GM12878 (cell line): ENCODE data around the gene MBOAT7. TPM values are rescaled to one million over a fixed set of nuclear protein-coding genes. Genes with fewer than 3 reads are reported as not detected.

Experiments used
- ATAC-seq: fragments of 200-7000 bp; cut with Tn5 transposase; 3 replicates; pipeline ENCODE4 v1.9.1; 2020; ENCODE audit warnings: mild to moderate bottlenecking, moderate library complexity
- BruUV-seq: library from RNA; stranded (reverse); fragments of 400-500 nt; replicated peaks from 2 replicates; lab custom pipeline; 2021; lab: Mats Ljungman, UMichigan
- CTCF ChIA-PET: fragments of 300-600 bp; sonication (Branson Sonifier 250); formaldehyde crosslinking; extraction: SDS; loops from one replicate; lab custom pipeline; 2021; ENCODE audit warnings: inconsistent platforms; lab: Yijun Ruan, JAX
- POLR2A ChIA-PET: fragments of 350-600 bp; formaldehyde crosslinking; extraction: SDS; loops from one replicate; lab custom pipeline; 2021; ENCODE audit warnings: inconsistent platforms; lab: Charles Lee
- RAD21 ChIA-PET: fragments of 300-600 bp; sonication (Branson Sonifier 250); formaldehyde crosslinking; loops from one replicate; lab custom pipeline; 2023; ENCODE audit warnings: antibody characterized with exemption; ENCODE audit not compliant: unreplicated experiment; lab: Charles Lee
- SMC1A ChIA-PET: fragments of 300-600 bp; sonication (Branson Sonifier 250); formaldehyde crosslinking; loops from one replicate; lab custom pipeline; 2023; ENCODE audit not compliant: unreplicated experiment, uncharacterized antibody; lab: Charles Lee
- DNase-seq: peaks from one replicate; pipeline ENCODE4 v3.0.0-alpha.2; 2011; ENCODE audit warnings: low read depth, low spot score
- FAIRE-seq: peaks from 3 replicates; lab custom pipeline; 2011; peaks lifted over from hg19 to GRCh38; lab: Jason Lieb, UNC
- H2AFZ ChIP-seq: 2 replicates; pipeline ENCODE4 v1.6.0; 2011; ENCODE audit warnings: low read depth, low read length, control low read depth; ENCODE audit not compliant: control insufficient read depth
- H3K27ac ChIP-seq: 2 replicates; pipeline ENCODE4 v1.5.1; 2011; ENCODE audit warnings: control low read depth; ENCODE audit not compliant: control insufficient read depth, insufficient read depth
- H3K27me3 ChIP-seq, 2 experiments: replicated peaks in 1 of 2; 2 replicates each; pipeline versions ENCODE4 v1.6.0 to v1.6.1; 2011; ENCODE audit warnings: low read length in 1 of 2; ENCODE audit not compliant: control insufficient read depth in 2 of 2, insufficient read depth in 2 of 2
- H3K36me3 ChIP-seq, 2 experiments: 2 replicates each; pipeline ENCODE4 v1.5.1; 2011; ENCODE audit warnings: low read length in 1 of 2; ENCODE audit not compliant: control insufficient read depth in 2 of 2, insufficient read depth in 2 of 2
- H3K4me1 ChIP-seq: 2 replicates; pipeline ENCODE4 v1.6.1; 2011; ENCODE audit warnings: mild to moderate bottlenecking, low read length, moderate library complexity, mixed read lengths; ENCODE audit not compliant: control insufficient read depth, insufficient read depth
- H3K4me2 ChIP-seq: 2 replicates; pipeline ENCODE4 v1.6.0; 2011; ENCODE audit warnings: control low read depth; ENCODE audit not compliant: control insufficient read depth, insufficient read depth
- H3K4me3 ChIP-seq: fragments of 200-600 bp; sonication (generic); 2 replicates; pipeline ENCODE4 v1.5.1; 2016
- H3K79me2 ChIP-seq: 2 replicates; pipeline ENCODE4 v1.6.0; 2011; ENCODE audit warnings: low read length; ENCODE audit not compliant: control insufficient read depth, insufficient read depth
- H3K9ac ChIP-seq: 2 replicates; pipeline ENCODE4 v1.8.0; 2011; ENCODE audit warnings: low read length, control low read depth, mixed read lengths; ENCODE audit not compliant: control insufficient read depth, insufficient read depth
- H3K9me3 ChIP-seq: replicated peaks from 3 replicates; pipeline ENCODE4 v1.5.1; 2011; ENCODE audit warnings: mild to moderate bottlenecking, low read length; ENCODE audit not compliant: control insufficient read depth, insufficient read depth
- H4K20me1 ChIP-seq: 2 replicates; pipeline ENCODE4 v1.6.0; 2011; ENCODE audit not compliant: control insufficient read depth, insufficient read depth
- CHD2 ChIP-seq: IDR thresholded peaks from 2 replicates; pipeline ENCODE4 v1.6.1; 2011; ENCODE audit warnings: low read depth, low read length, improper control_type of control experiment, borderline replicate concordance
- EP300 ChIP-seq, 2 experiments: fragments of 150-350 bp in 1 of 2; IDR thresholded peaks; 2 replicates each; pipeline ENCODE4 v1.6.1; 2011 to 2012; ENCODE audit warnings: low read depth in 2 of 2, low read length in 2 of 2, borderline replicate concordance in 1 of 2, improper control_type of control experiment in 1 of 2, inconsistent platforms in 1 of 2; ENCODE audit not compliant: control insufficient read depth in 1 of 2
- MLLT1 ChIP-seq: fragments of 450-650 bp; IDR thresholded peaks from 2 replicates; pipeline ENCODE4 v1.6.1; 2016; ENCODE audit warnings: mild to moderate bottlenecking
- NR2F1 ChIP-seq: fragments of 450-650 bp; conservative IDR thresholded peaks from 2 replicates; pipeline ENCODE4 v1.6.1; 2017; ENCODE audit warnings: mild to moderate bottlenecking
- PBX3 ChIP-seq: IDR thresholded peaks from 2 replicates; pipeline ENCODE4 v1.6.1; 2011; ENCODE audit warnings: mild to moderate bottlenecking, low read depth, low read length, moderate library complexity; ENCODE audit not compliant: insufficient replicate concordance
- POLR2A ChIP-seq: IDR thresholded peaks from 2 replicates; pipeline ENCODE4 v1.6.1; 2011; ENCODE audit warnings: low read depth, mild to moderate bottlenecking, low read length
- WGBS: methylation state at CpG from one replicate; pipeline ENCODE4 v1.1.6; 2016; ENCODE audit warnings: low lambda C conversion rate; ENCODE audit not compliant: insufficient replicate concordance, insufficient coverage; ENCODE audit errors: missing lambda C conversion rate; 5-methylcytosine and 5-hydroxymethylcytosine counted together
- in situ Hi-C: fragments of 300-500 bp; cut with MboI; formaldehyde crosslinking; loops from 9 replicates; pipeline ENCODE4 v1.14.3; 2018; ENCODE audit warnings: mixed read lengths
- intact Hi-C: fragments of 100-400 bp; cut with micrococcal nuclease; formaldehyde crosslinking; loops from one replicate; pipeline ENCODE4 v1.14.2; 2022; ENCODE audit not compliant: unreplicated experiment
- polyA plus RNA-seq, 11 experiments: library from polyadenylated mRNA; depleted of rRNA in 4 of 11; unstranded in 6 of 11; stranded (reverse) in 5 of 11; fragments of >200 nt; fragmentation: Nextera tagmentation in 4 of 11; fragmentation: Illumina TruSeq in 1 of 11; extraction: Ambion mirVana in 4 of 11; extraction: Trizol in 1 of 11; gene quantifications; 1 replicate in 1 of 11; 2 replicates in 10 of 11; pipeline versions ENCODE4 v1.2.1 to v1.2.3, GENCODE V29; 2011 to 2016; ENCODE audit warnings: inconsistent platforms in 2 of 11, missing spikeins in 2 of 11, low read depth in 1 of 11
- total RNA-seq, 4 experiments: library from RNA; depleted of rRNA in 3 of 4; stranded (reverse); fragments of >200 nt in 3 of 4; fragmentation: Illumina TruSeq in 1 of 4; extraction: Trizol in 1 of 4; gene quantifications; 2 replicates each; pipeline versions ENCODE4 v1.2.1 to v1.2.3, GENCODE V29; 2013 to 2021

Gene MBOAT7
- total and polyA plus RNA-seq, 10 of the 15 experiments (the other 5 are each of a cell fraction or from before 2014, with no cell fraction given): 0.69 to 44.5 (median 21.7) TPM

GRCh38 chr19:54209811-54210494 is 20.6 kb upstream of the MBOAT7 start (continued):
- TF ChIP-seq EP300 (IDR thresholded peaks at IDR 0.05; ENCODE audit: borderline replicate concordance in 1 of 2, control insufficient read depth in 1 of 2, low read depth in 2 of 2, low read length in 2 of 2): no peak

GRCh38 chr19:54209058-54209810 is 19.9 kb upstream of the MBOAT7 start:
- RAD21 ChIA-PET: interaction anchor here (1.5 kb wide), 1 partner anchor 21 kb away, joined by 4 read pairs; no protein-coding TSS in a partner anchor
- Histone ChIP-seq H3K36me3 (peaks cover 19 to 20% of the 10 kb centered on the region in 2 experiments), H3K4me3 (no peak overlapping the region), H3K27me3 (no peaks in the 10 kb centered on the region), H3K4me2 (peak overlapping the region; percentile 2), H3K9me3 (no peaks in the 10 kb centered on the region), H4K20me1 (peaks cover 12% of the 10 kb centered on the region), H3K79me2 (peaks cover 25% of the 10 kb centered on the region), H3K27ac (peak overlapping the region; percentile 16; the same call in 1 of the 2 replicates), H3K9ac (no peak overlapping the region), H2AFZ (no peak overlapping the region), H3K4me1 (peaks cover 58% of the 10 kb centered on the region)
- DNase-seq (no peak), ATAC-seq (peak; percentile 15), FAIRE-seq (no peak)
- in situ Hi-C loops: no loop called here
- BruUV-seq: no TSS peak
- POLR2A ChIA-PET: interaction anchor here (1.5 kb wide), 1 partner anchor 18 kb away, joined by 3 read pairs; the partner anchor contains the start of gene TSEN34
- CTCF ChIA-PET: no interaction called here
- WGBS: 41% methylated on average over 24 of the region's 24 CpGs
- TF ChIP-seq CHD2 (no peak), NR2F1 (peak; percentile 27; the same call in 1 of the 2 replicates), PBX3 (peak; percentile 10), MLLT1 (no peak), POLR2A (peak; percentile 63)
- intact Hi-C loops: no loop called here
- SMC1A ChIA-PET: interaction anchor here (1.2 kb wide), 1 partner anchor 11 kb away, joined by 3 read pairs; no protein-coding TSS in a partner anchor
